GM18907 (cell line): ENCODE measurements around the gene APEH.

Experiments
- ATAC-seq: cut with Tn5 transposase; IDR thresholded peaks from one replicate; pipeline ENCODE4 v1.9.1; 2021; ENCODE audit warnings: mild to moderate bottlenecking, moderate library complexity; ENCODE audit not compliant: unreplicated experiment

APEH gene

DNA sequence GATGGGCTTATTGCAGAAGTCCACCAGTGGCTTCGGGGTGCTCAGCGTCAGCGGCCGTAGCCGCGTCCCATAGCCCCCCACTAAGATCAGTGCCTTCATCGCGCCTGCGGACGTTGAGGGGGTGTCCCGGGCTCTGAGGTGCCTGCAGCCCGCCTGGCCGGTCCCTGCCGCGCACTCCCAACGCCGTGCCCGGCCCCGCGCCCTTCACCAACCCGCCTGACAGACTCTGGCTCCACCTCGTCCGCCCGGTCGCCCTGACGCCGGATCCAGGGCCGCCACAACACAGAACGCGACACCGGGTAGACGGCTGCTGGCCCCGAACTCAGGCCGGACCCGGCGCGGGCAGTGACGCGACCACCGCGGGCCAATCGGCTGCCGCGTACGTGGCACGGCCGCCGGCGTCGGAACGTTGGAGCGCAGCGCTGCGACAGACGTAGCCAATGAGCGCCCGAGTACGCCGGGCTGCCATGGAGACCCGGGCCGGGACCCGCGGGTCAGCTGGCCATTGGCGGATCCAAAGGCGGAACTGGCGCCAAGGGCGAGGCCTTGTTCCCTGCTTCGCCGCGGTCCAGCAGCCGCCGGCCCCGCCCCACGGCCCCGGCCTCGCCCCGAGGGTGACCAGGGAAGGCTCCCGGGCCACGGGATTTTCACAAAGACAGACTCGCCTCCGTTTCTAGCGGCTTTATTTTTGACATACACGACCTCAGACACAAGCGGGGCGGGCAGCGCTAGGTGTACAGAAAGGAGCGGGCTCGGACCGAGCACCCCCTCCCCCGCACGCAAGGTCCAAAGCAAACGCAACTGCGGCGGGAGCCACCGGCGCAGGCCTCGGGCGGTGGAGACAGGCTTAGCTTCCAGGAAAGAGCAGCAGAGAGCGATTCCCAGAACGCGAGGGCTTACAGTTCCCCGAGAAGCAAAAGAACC is 49.7 kb downstream of the APEH start, which contains the start of gene GMPPB:
Gene GMPPB, minus strand, starts transcription at position 324 of the 924 bp plus-strand sequence. Its CDS starts 225 bp downstream, at position 99.
- peak; percentile 72 for ATAC-seq

DNA sequence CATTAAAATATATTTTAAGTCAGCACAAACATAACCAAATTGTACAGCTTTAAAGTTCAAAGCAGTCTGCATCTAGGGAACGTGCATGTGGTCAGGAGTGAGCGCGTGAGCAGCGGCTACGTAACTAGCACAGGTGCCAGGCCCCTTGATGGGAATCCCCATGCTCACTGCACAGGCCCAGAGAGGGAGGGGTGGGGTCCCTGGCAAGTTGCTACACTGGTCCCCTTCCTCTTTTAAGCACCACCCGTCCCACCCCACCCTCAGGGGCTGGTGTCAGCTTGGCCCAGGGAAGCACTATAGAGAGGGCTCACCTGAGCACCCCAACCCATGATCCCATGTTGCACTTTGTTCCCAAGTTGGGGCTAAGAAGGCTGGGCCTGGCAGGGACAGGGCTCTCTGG is 50.4 kb downstream of the APEH start:
- no peak for ATAC-seq

DNA sequence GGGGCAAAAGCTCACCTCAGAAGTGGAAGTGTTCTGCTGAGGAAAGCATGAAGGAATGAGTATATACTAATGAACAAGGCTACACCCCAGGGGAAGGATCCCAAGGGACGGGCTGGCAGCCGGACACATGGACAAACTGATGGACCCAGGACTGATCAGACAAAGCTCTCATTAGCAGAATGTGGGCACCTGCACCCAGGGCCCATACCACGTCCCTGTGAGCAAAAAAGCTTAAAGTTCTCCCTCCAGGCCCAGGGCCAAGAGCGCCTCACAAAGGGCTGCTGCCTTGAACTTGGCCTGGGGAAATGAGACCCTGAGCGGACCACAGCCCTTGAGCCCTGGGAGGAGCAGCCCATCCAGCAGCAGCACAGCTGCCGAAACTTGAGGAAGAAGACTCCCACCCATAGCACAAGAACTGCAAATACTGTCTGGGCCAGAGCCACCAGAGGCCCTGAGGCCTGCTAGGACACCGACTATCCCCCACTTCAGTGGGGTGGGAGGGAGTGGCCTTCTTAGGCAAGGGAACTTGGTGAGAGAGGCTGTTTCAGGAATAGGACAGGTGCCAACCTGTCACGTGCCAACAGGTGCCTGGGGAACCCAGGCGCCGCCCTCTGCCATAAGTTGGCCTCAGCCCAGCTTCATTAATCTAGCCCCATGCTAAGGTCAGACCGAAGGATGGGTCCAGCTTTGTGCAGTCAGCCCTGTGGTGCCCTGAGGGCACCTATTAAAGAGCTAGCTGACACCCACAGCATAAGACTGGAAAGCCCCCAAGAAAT is 51.9 kb downstream of the APEH start:
- ATAC-seq: no peak

DNA sequence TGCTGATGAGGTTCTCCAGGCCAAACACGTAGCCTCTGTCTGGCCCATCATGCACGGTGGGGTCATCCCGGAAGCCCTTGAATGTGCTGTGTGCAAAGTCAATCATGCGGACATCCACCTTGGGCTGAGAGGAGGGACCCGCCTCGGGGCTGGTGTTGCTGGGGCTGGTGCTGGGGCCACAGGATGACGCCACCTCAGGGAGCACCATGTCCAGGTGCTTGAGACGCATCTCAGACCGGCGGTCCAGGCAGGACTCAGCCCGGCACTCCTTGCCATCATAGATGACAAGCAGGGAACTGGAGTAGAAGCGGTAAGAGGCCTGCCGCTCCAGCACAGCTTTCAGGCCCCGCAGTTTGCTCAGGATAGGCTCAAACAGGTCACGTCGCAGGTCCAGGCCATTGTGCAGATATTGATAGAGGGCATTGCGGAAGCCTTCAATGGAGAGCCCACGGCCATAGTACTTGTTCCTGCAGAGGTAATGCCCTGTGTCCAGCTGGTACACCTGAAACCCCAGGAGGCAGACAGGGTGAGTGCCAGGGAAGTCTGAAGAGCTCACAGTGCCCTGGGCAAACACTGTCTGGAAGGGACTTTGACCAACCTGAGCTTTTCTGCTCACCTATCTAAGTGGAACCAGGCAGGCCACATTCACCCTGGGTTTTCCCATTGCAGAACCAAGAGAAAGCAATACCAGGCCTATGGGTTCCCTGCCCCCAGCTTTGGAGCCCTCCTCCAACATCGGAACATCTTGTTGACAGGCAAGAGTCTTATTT is 53.2 kb downstream of the APEH start:
- ATAC-seq: no peak

DNA sequence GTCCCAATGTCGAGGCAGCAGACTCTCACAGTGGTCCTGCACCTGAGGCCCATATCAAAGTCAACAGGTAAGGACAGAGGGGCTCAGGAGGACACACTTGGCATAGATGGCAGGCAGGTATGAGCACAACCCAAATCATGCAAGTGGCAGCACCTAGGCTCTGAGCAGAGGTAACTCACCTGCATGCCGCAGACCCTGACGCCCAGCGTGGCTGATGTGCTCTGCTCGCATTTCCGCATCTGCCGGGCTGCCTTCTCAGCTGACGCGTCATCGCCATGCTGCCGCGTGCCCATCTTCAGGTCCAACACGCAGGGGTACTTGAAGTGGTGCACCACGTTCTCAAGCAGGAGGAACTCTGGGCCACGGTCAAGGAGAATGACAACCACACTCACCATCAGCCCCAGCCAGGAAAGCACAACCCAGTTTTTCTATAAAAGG is 53.8 kb downstream of the APEH start:
- ATAC-seq: no peak

DNA sequence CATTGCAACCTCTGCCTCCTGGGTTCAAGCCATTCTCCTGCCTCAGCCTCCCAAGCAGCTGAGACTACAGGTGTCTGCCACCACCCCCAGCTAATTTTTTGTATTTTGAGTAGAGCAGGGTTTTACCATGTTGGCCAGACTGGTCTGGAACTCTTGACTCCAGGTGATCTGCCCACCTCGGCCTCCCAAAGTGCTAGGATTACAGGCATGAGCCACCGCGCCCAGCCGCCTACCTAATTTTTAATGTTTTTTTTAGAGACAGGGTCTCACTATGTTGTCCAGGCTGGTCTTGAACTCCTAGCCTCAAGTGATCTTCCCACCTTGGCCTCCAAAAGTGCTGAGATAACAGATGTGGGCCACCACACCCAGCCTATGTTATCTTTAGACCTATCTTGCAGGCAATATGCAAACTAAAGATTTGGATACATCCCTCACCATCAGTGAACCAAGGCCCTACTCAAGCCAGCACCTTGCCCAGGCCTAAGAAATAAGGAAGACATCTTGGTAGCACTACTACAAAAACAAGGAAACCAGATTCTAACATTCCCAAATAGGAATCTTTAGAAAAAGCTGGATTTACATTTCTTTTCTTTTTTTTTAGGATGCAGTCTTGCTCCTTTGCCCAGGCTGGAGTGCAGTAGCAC is 55.9 kb downstream of the APEH start:
- ATAC-seq: no peak

DNA sequence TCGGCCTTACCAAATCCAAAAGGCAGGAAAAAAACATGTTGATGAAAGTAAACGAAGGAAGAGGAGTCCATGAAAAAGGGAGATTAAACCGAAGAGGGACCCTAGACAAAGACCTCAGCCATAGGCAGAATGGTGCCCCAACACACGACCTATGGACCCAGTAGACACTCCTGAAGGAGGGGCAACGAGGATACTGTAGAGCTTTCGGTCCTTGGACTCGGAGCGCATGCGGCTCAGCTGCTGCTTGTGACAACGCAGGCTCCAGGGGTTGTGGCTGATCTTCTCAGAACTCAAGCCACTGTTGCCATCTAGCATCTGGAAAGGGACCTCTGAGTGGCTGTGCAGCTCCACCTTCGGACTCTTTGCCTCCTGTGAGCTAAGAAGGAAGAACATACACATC is 58.4 kb downstream of the APEH start:
- no peak for ATAC-seq

DNA sequence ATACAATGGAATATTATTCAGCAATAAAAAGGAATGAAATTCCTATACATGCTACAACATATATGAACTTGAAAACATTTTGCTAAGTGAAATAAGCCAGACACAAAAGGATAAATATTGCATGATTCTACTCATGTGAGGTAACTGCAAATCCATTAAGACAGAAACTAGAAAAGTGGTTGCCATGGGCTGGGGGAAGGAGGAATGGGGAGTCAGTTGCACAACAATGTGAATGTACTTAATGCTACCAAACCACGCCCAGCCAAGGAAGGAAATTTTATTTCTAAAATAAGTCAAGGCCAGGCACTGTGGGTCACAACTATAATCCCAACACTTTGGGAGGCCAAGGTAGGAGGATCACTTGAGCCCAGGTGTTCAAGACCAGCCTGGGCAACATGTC is 59.4 kb downstream of the APEH start:
- ATAC-seq: no peak
